SK-MEL-5 (cell line): ENCODE results near the gene TRAK1. TPM values are rescaled to one million over a fixed set of nuclear protein-coding genes. Genes with fewer than 3 reads are reported as not detected.
"Not testable (repeated sequence)": the region's sequence is repeated elsewhere in the genome, so short reads cannot be mapped to it uniquely, and the experiment has no call there.

Experiments used
- DNase-seq: peaks from one replicate; pipeline ENCODE4 v3.0.0-alpha.2; 2016; ENCODE audit warnings: low read depth, low spot score
- in situ Hi-C: cut with HindIII; loops from 2 replicates; pipeline ENCODE4 v1.10.0; 2016; ENCODE audit warnings: low sequenced_read_pairs, high pct_unique_total_duplicates, low pct_unique_long_range_greater_than_20kb
- polyA plus RNA-seq, 2 experiments: library from polyadenylated mRNA; depleted of rRNA; stranded (reverse); fragments of >200 nt; gene quantifications; 2 replicates each; pipeline ENCODE4 v1.2.3, GENCODE V29; 2015
- total RNA-seq: library from RNA; depleted of rRNA; stranded (reverse); fragments of >200 nt; shearing (Covaris generic); gene quantifications from 2 replicates; pipeline ENCODE4 v1.2.3, GENCODE V29; 2014; rRNA removed

TRAK1 gene
- 28.0 and 30.8 TPM in 2 replicates for total RNA-seq
- polyA plus RNA-seq (2015; cell fraction: cytosol; rRNA removed): 33.6 and 43.2 TPM in 2 replicates
- 37.2 and 43.4 TPM in 2 replicates for polyA plus RNA-seq (2015; cell fraction: nucleus; rRNA removed)

- peak; percentile 70 for DNase-seq
- in situ Hi-C loops: no loop called here
Measured at GRCh38 chr3:42090973-42091731, at the start of gene TRAK1. Gene TRAK1 (plus strand): TSS chr3:42091357. CDS start chr3:42091470, 113 bp downstream.

- no peak for DNase-seq
Measured at GRCh38 chr3:42042747-42043098, 48.4 kb upstream of the TRAK1 start.

GRCh38 chr3:42043099-42043813 is 47.9 kb upstream of the TRAK1 start:
- no peak for DNase-seq
- in situ Hi-C loops: no loop called here

More at GRCh38 chr3:42042747-42043098, 48.4 kb upstream of the TRAK1 start:
- in situ Hi-C loops: no loop called here

GRCh38 chr3:42045708-42046243 is 45.4 kb upstream of the TRAK1 start:
- DNase-seq: no peak
- in situ Hi-C loops: no loop called here

- in situ Hi-C loops, DNase-seq: not testable (repeated sequence)
Measured at GRCh38 chr3:42048526-42048925, 42.6 kb upstream of the TRAK1 start.

GRCh38 chr3:42050126-42050525 is 41.0 kb upstream of the TRAK1 start:
- in situ Hi-C loops: no loop called here
- no peak for DNase-seq

- in situ Hi-C loops: no loop called here
- no peak for DNase-seq
Measured at GRCh38 chr3:42051384-42052131, 39.6 kb upstream of the TRAK1 start.

- no peak for DNase-seq
- in situ Hi-C loops: no loop called here
Measured at GRCh38 chr3:42052132-42052483, 39.0 kb upstream of the TRAK1 start.

- in situ Hi-C loops: no loop called here
- peak; percentile 94 for DNase-seq
Measured at GRCh38 chr3:42052484-42053351, 38.4 kb upstream of the TRAK1 start.

GRCh38 chr3:42053476-42053875 is 37.7 kb upstream of the TRAK1 start:
- in situ Hi-C loops: no loop called here
- DNase-seq: peak; percentile 15

- in situ Hi-C loops: no loop called here
- no peak for DNase-seq
Measured at GRCh38 chr3:42055291-42055690, 35.9 kb upstream of the TRAK1 start.

GRCh38 chr3:42056840-42057239 is 34.3 kb upstream of the TRAK1 start:
- in situ Hi-C loops: no loop called here
- no peak for DNase-seq

GRCh38 chr3:42057561-42058211 is 33.5 kb upstream of the TRAK1 start:
- DNase-seq: no peak
- in situ Hi-C loops: no loop called here

GRCh38 chr3:42061025-42061712 is 30.0 kb upstream of the TRAK1 start:
- in situ Hi-C loops: no loop called here
- no peak for DNase-seq

- DNase-seq: peak; percentile 46
- in situ Hi-C loops: no loop called here
Measured at GRCh38 chr3:42061713-42062380, 29.3 kb upstream of the TRAK1 start.

- in situ Hi-C loops: no loop called here
Measured at GRCh38 chr3:42062464-42062863, 28.7 kb upstream of the TRAK1 start.

More at GRCh38 chr3:42062464-42062863, 28.7 kb upstream of the TRAK1 start:
- no peak for DNase-seq
